Subcutaneous adipose tissue (tissue), 4 donors: Measurements from ENCODE around the gene LAD1. TPM values are rescaled to one million over a fixed set of nuclear protein-coding genes. Genes with fewer than 3 reads are reported as not detected.

Experiments
- total RNA-seq, 4 donors: library from RNA; depleted of rRNA; stranded (reverse); fragments of >200 nt; gene quantifications; one replicate each; pipeline ENCODE4 v1.1.0, GENCODE V29; 2016
- TF ChIP-seq, protein P1 (sequence below): fragments of 450-650 bp; IDR thresholded peaks from one replicate; pipeline ENCODE4 v1.5.1; 2016; ENCODE audit warnings: low read depth, mild to moderate bottlenecking, control low read depth, antibody characterized with exemption, moderate library complexity

LAD1 gene
- total RNA-seq, 4 donors from 2014 or later, result 0.75 TPM; not detected in 3

DNA sequence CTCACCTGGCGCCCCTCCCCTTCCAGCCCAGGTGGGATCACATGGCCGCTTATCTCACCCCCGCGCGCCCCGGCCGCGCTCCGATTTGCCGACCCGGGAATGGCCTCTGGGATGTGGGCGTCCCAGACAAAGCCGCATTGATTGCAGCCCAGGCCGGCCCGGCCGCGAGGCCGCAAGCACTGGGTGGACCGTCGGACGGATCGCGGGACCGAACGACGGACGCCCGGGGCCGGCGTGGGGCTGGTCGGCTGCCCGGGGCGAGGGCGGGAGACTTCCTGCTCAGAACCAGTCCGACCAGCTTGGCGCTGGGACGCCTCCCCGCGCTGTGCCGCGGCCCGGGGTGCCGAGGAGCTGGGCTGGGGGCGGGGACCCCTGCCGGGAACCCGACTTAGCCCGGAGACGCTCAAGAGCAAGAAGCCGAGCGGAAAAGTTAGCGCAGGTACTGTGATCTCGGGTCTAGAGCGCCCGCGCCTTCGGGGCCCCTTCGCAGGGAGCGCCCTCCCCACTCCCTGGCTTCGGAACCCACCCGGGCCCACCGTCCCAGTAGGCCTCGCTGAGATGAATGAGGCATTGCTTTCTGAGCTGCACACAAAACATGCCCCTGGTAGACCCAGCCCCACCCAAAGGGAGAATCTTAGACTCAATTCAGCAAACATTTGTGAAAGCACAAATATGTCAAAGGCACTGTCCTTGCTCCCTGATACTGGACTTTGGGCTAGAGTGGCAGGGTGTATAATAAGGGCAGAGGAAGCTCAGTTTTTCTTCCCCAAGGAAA, 415 bp upstream of the LAD1 start:
- TF ChIP-seq, protein P1, sequence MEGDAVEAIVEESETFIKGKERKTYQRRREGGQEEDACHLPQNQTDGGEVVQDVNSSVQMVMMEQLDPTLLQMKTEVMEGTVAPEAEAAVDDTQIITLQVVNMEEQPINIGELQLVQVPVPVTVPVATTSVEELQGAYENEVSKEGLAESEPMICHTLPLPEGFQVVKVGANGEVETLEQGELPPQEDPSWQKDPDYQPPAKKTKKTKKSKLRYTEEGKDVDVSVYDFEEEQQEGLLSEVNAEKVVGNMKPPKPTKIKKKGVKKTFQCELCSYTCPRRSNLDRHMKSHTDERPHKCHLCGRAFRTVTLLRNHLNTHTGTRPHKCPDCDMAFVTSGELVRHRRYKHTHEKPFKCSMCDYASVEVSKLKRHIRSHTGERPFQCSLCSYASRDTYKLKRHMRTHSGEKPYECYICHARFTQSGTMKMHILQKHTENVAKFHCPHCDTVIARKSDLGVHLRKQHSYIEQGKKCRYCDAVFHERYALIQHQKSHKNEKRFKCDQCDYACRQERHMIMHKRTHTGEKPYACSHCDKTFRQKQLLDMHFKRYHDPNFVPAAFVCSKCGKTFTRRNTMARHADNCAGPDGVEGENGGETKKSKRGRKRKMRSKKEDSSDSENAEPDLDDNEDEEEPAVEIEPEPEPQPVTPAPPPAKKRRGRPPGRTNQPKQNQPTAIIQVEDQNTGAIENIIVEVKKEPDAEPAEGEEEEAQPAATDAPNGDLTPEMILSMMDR, result no peak

DNA sequence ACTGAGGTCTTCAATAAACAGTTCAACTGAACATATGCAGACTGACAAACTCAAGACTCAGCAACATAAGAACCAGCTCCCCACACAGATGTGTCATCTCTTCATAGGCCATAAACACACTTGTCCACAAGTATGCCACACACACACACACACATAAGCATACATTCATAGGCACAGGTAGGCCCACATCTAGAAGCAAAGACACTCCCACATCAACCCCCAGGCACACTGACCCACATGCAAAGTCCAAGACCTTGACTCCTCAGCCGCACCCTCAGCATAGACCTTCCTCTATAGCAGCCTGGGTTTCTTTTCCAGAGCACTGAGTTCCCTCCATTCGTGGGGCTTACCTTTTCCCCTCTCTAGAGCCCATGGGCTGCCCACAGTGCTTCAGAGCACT, 1.4 kb downstream of the LAD1 start:
- TF ChIP-seq, protein P1, result no peak

DNA sequence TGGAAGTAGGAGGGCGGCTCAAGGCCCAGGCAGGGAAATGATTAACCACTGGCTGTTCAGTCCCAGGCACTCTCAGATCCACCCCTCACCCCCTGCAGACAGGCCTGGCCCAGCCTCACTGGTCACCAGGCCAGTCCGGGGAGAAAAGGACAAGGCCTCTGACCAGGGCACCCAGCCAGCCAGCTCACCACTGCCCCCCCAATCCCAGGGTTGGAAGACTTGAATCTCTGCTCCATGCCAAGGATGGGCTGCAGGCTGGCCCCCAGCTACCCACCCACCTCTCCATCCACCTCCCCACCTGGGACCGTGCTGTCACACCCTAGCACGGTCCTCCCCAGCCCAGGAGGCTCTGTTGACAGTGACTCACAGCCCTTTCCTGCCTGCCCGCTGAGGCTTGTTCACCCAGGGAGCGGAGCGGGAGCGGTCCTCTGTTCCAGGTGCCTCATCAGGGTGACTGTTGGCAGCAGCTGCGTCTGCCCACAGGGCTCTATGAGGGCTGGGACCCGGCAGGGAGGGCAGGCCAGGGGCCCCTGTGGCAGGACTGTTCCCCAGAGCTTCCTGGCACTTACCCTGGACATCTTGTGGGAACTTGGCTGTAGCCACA, 2.2 kb downstream of the LAD1 start:
- TF ChIP-seq, protein P1, result no peak

DNA sequence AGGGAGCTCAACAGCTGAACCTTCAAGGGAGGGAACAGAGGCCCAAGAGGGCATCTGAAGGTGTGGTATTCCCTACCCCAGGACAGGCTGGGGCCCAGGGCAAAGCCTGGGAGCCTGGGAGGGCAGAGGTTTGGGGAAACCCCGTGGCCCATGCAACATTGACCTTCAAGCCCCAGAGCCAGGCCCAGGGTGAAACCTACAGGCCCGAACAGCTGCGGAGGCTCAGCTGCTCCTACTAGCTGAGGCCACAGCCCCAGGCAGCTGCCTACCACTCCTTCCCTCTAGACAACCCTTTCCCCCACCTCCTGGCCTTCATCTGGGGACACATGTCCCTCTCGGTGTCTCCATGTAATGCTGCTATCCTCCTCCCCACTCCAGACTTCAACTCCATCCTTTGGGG, 3.2 kb downstream of the LAD1 start:
- TF ChIP-seq, protein P1, result no peak

DNA sequence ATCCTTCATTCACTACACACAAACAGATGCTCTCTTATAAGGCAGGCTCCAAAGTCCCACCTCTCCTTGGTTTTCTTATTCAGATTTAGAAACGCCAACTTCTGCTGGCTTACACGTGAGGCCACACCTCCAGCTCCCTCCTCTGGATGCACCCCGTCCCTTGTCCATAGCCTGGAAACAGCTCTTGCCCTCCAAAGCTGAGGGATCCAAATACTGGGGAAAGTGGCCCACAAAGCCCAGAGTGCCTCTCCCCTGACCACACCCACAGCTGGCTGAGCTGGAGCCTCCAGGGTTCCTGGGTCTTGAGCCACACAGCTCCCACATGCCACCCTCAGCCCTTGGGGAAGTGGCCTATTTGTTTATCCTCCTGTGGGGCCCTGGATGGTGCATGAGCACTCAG, 4.5 kb downstream of the LAD1 start:
- TF ChIP-seq, protein P1, result no peak

DNA sequence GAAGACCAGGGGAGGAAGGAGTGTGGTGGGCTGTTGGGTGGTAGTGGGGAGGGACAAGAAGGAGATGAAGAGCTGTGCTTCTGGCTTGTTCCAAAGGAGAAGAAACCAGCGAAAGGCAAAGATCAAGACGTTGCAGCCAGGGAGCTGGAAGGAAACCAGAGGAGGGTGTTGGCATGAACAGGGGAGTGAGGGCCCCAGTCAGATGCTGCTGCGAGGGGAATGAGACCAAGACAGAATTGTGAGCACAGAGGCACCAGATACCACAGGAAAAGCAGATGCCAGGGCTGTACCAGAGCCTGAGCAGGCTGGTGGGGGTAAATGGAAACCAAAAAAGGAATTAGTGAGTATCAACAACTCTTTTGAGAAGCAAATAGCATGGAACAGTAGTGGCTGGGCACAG, 6.0 kb downstream of the LAD1 start:
- TF ChIP-seq, protein P1, result no peak

DNA sequence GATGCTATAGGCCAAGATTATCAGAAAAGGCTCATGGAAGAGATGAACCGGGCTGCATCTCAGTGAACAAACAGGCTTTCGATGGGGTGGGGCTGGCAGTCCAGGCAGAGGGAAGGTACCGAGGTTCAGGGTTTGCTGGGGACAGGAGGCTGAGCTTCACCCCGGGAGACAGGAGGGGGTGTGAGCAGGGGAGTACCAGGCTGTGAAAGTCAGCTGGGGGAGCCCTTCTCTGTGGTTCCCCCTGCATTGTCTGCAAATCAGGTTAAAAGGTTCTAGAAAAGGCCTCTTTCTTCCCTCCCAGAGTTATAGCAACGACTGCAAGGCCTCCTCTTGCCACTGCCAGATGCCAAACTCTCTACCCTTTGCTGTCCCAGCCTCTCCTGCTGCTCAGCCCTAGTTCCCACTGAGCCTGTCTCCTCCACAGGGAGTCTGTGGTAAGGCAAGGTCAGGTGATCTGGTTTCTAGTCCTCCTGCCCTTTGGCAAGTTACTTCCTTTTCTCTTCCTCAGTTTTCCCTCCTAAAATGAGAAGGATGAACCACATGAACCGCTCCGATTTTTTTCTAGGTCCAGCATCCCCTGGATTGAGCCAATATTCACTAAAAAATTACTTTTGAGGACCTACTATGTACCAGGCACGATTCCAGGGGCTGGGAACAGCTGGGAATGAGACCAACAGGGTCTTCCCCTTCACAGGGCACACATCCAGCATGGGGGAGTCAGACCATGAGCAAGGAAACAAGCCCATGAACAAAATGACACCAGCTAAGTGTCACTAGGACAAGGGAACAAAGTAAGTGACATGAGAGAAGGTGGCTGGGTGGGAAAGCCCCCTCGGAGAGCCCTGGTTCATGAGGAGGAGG, 7.2 kb downstream of the LAD1 start:
- TF ChIP-seq, protein P1, result no peak
